Astrocyte of the spinal cord (primary cell): ENCODE results near the gene INPP5D.
"Not testable (repeated sequence)": the region's sequence is repeated elsewhere in the genome, so short reads cannot be mapped to it uniquely, and the experiment has no call there.

Experiments used
- DNase-seq: peaks from one replicate; pipeline ENCODE4 v3.0.0; 2011; ENCODE audit warnings: low read depth, low spot score
- H3K4me3 ChIP-seq: 2 replicates; pipeline ENCODE4 v1.5.1; 2011; ENCODE audit warnings: low read depth, mild to moderate bottlenecking, low read length, moderate library complexity
- in situ Hi-C: cut with HindIII; loops from 2 replicates; pipeline ENCODE4 v1.10.0; 2017; ENCODE audit warnings: low sequenced_read_pairs
- TF ChIP-seq, protein P1 (sequence below): IDR thresholded peaks from 2 replicates; pipeline ENCODE4 v1.5.1; 2012; ENCODE audit warnings: low read depth, mild to moderate bottlenecking, low read length, inconsistent platforms

The INPP5D gene

GRCh38 chr2:233118648-233119000 lies 58.5 kb downstream of the INPP5D start:
- TF ChIP-seq, protein P1, sequence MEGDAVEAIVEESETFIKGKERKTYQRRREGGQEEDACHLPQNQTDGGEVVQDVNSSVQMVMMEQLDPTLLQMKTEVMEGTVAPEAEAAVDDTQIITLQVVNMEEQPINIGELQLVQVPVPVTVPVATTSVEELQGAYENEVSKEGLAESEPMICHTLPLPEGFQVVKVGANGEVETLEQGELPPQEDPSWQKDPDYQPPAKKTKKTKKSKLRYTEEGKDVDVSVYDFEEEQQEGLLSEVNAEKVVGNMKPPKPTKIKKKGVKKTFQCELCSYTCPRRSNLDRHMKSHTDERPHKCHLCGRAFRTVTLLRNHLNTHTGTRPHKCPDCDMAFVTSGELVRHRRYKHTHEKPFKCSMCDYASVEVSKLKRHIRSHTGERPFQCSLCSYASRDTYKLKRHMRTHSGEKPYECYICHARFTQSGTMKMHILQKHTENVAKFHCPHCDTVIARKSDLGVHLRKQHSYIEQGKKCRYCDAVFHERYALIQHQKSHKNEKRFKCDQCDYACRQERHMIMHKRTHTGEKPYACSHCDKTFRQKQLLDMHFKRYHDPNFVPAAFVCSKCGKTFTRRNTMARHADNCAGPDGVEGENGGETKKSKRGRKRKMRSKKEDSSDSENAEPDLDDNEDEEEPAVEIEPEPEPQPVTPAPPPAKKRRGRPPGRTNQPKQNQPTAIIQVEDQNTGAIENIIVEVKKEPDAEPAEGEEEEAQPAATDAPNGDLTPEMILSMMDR, result no peak
- no peak overlapping the region for H3K4me3 ChIP-seq
- in situ Hi-C loops, result no loop called here
- DNase-seq, result no peak

DNA sequence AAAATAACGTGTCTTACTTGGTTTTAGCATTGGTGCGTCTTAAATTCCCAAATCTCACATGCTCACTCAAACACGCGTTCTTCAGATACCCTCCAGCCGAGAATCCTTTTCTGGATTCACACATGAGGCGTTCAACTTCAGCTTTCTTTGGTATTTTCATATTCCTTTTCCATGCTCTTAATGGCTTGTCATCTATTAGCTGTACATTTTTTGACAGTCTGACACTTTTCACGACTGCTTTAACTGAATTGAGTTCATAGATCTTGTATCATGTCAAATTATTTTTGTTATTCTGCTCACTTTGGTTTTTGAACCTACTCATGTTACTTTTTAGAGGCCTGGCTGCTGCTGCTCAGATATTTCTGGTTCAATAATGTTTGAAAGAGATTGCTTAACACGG lies 59.0 kb downstream of the INPP5D start:
- no peak overlapping the region for H3K4me3 ChIP-seq
- in situ Hi-C loops, result no loop called here
- DNase-seq, result no peak
- TF ChIP-seq, protein P1, result no peak

GRCh38 chr2:233119806-233120205 lies 59.7 kb downstream of the INPP5D start:
- in situ Hi-C loops, result no loop called here
- H3K4me3 ChIP-seq, result no peak overlapping the region
- TF ChIP-seq, protein P1, result no peak
- DNase-seq, result no peak

DNA sequence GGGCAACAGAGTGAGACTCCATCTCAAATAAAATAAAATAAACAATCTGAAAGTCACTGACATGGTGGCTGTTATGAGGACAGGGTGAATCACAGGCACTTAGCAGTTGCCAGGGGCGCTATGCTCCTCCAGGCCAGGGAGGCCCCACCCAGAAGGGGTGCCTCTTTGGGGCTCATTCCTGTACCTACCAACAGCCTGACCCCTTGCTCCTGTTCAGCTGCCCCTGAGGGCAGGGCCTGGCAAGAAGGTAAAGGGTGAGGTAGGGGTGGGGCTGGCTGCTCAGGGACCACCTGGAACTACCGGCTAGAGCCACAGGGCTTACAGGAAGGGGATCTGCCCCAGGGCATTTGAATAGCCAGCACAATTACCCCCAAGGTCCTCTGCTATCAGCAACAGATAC lies 60.3 kb downstream of the INPP5D start:
- in situ Hi-C loops, result no loop called here
- H3K4me3 ChIP-seq, result no peak overlapping the region
- TF ChIP-seq, protein P1, result no peak
- DNase-seq, result no peak

- no peak for DNase-seq
- TF ChIP-seq, protein P1, result no peak
- H3K4me3 ChIP-seq, result no peak overlapping the region
- in situ Hi-C loops, result no loop called here
Observed at GRCh38 chr2:233121856-233122255, 61.7 kb downstream of the INPP5D start.

DNA sequence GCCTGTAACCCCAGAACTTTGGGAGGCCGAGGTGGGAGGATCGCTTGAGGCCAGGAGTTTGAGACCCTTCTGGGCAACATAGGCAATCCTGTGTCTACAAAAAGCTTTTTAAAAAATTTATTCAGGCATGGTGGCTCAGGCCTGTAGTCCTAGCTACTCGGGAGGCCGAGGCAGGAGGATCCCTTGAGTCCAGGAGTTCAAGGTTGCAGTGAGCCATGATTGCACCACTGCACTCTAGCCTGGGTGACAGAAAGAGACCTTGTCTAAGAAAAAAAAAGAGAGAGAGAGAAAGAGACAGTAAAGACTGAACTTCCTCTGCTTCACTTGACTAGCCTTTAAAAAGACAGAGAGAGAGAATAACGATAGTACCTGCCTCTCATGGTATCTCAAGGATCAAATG lies 62.4 kb downstream of the INPP5D start:
- TF ChIP-seq, protein P1, result no peak
- no peak overlapping the region for H3K4me3 ChIP-seq
- DNase-seq, result no peak
- in situ Hi-C loops, result no loop called here

DNA sequence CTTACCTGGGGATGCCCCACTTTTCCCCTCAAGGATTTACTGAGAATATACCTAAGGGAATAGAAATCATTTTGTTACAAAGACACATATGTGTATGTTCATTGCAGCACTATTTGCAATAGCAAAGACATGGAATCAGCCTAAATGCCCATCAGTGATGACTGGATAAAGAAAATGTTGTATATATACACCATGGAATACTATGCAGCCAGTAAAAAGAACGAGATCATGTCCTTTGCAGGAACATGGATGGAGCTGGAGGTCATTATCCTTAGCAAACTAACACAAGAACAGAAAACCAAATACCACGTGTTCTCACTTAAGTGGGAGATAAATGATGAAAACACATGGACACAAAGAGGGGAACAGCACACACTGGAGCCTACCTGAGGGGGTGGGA lies 63.4 kb downstream of the INPP5D start:
- H3K4me3 ChIP-seq, in situ Hi-C loops, DNase-seq: not testable (repeated sequence)
